ENCODE data around the gene MYO16.

MYO16 gene

DNA sequence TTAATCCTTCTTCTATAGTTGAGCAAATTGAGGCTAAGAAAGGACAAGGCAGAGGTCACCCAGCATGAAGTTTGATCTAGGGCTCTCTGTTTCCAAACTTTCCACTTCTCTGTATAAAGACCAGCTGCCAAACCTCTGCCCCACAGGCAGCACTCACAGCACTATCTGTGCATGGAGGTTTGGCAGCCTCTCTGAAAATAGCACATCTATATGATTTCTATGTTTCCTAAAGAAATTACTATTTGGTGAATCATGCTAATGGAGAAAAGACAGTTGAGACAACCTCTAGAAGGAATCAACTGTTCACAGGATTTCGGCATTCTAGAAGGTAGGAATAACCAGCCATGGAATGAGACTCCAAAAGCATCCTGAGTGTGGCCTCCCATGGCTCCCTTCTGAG, 602.5 kb downstream of the MYO16 start:
- Histone ChIP-seq H3K9me3 (ENCODE audit: control insufficient read depth, insufficient read depth, low read length) (no peaks in the 10 kb centered on the region), H3F3A (ENCODE audit: control insufficient read depth, insufficient read depth) (no peaks in the 10 kb centered on the region), H3K4me1 (ENCODE audit: control insufficient read depth, low read length) (no peaks in the 10 kb centered on the region), H4K20me1 (ENCODE audit: control insufficient read depth, insufficient read depth, low read depth, low read length) (no peaks in the 10 kb centered on the region), H3K36me3 (ENCODE audit: control insufficient read depth, low read length) (no peaks in the 10 kb centered on the region), H3K4me3 (ENCODE audit: low read length) (no peak overlapping the region), H3K79me2 (ENCODE audit: control insufficient read depth, low read length) (no peaks in the 10 kb centered on the region), H3K9me2 (replicated peaks; ENCODE audit: control insufficient read depth, low read length) (no peaks in the 10 kb centered on the region), H3K4me2 (ENCODE audit: low read length) (no peak overlapping the region), H3K27ac (ENCODE audit: low read depth, low read length) (no peak overlapping the region), H3K27me3 (ENCODE audit: control insufficient read depth, low read length) (no peaks in the 10 kb centered on the region)
- TF ChIP-seq CTCF (IDR thresholded peaks at IDR 0.05; ENCODE audit: low read depth, low read length, poor library complexity, severe bottlenecking) (no peak), EZH2phosphoT487 (IDR thresholded peaks at IDR 0.05; ENCODE audit: borderline replicate concordance, low read length) (no peak)

- Histone ChIP-seq H3K4me1 (ENCODE audit: control insufficient read depth, low read length) (no peaks in the 10 kb centered on the region), H3K9me3 (ENCODE audit: control insufficient read depth, insufficient read depth, low read length) (no peaks in the 10 kb centered on the region), H3K9me2 (replicated peaks; ENCODE audit: control insufficient read depth, low read length) (no peaks in the 10 kb centered on the region), H3K27ac (ENCODE audit: low read depth, low read length) (no peak overlapping the region), H3F3A (ENCODE audit: control insufficient read depth, insufficient read depth) (no peaks in the 10 kb centered on the region), H3K27me3 (ENCODE audit: control insufficient read depth, low read length) (no peaks in the 10 kb centered on the region), H3K79me2 (ENCODE audit: control insufficient read depth, low read length) (no peaks in the 10 kb centered on the region), H3K4me3 (ENCODE audit: low read length) (no peak overlapping the region), H4K20me1 (ENCODE audit: control insufficient read depth, insufficient read depth, low read depth, low read length) (no peaks in the 10 kb centered on the region), H3K4me2 (ENCODE audit: low read length) (no peak overlapping the region), H3K36me3 (ENCODE audit: control insufficient read depth, low read length) (no peaks in the 10 kb centered on the region)
- TF ChIP-seq EZH2phosphoT487 (IDR thresholded peaks at IDR 0.05; ENCODE audit: borderline replicate concordance, low read length) (no peak), CTCF (IDR thresholded peaks at IDR 0.05; ENCODE audit: low read depth, low read length, poor library complexity, severe bottlenecking) (no peak)
These were observed 603.9 kb downstream of the MYO16 start for GRCh38 chr13:109233293-109233692.

DNA sequence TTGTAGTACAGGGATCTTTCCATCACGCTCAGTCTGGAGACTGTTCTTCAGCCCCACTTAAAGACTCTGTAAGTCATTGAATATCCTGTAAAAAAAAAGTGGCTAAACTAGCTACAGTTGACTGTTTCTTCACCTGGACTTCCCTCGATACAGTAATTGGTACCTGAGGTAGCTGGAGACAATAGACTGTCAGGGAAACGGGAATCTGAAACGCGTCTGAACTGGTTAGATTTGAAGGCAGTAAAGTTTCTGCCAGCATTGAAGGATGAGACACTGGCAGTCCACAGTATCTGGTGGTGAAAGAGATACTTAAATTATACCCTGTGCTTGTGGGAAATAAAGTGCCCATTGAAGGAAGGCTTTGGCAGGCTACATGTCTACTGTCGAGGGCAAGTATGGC, 606.5 kb downstream of the MYO16 start:
- Histone ChIP-seq H3K4me2 (ENCODE audit: low read length) (no peak overlapping the region), H3K4me1 (ENCODE audit: control insufficient read depth, low read length) (no peaks in the 10 kb centered on the region), H3F3A (ENCODE audit: control insufficient read depth, insufficient read depth) (no peaks in the 10 kb centered on the region), H3K4me3 (ENCODE audit: low read length) (no peak overlapping the region), H3K79me2 (ENCODE audit: control insufficient read depth, low read length) (no peaks in the 10 kb centered on the region), H3K27ac (ENCODE audit: low read depth, low read length) (no peak overlapping the region), H3K36me3 (ENCODE audit: control insufficient read depth, low read length) (no peaks in the 10 kb centered on the region), H3K27me3 (ENCODE audit: control insufficient read depth, low read length) (no peaks in the 10 kb centered on the region), H3K9me3 (ENCODE audit: control insufficient read depth, insufficient read depth, low read length) (no peaks in the 10 kb centered on the region), H3K9me2 (replicated peaks; ENCODE audit: control insufficient read depth, low read length) (no peaks in the 10 kb centered on the region), H4K20me1 (ENCODE audit: control insufficient read depth, insufficient read depth, low read depth, low read length) (no peaks in the 10 kb centered on the region)
- no peak for TF ChIP-seq CTCF (IDR thresholded peaks at IDR 0.05; ENCODE audit: low read depth, low read length, poor library complexity, severe bottlenecking)
- no peak for TF ChIP-seq EZH2phosphoT487 (IDR thresholded peaks at IDR 0.05; ENCODE audit: borderline replicate concordance, low read length)

GRCh38 chr13:109241160-109241559, 611.7 kb downstream of the MYO16 start:
- H3F3A ChIP-seq (ENCODE audit: control insufficient read depth, insufficient read depth) = no peaks in the 10 kb centered on the region
- no peaks in the 10 kb centered on the region for H3K4me1 ChIP-seq (ENCODE audit: control insufficient read depth, low read length)
- H4K20me1 ChIP-seq (ENCODE audit: control insufficient read depth, insufficient read depth, low read depth, low read length) = no peaks in the 10 kb centered on the region
- H3K27me3 ChIP-seq (ENCODE audit: control insufficient read depth, low read length) = no peaks in the 10 kb centered on the region
- H3K9me3 ChIP-seq (ENCODE audit: control insufficient read depth, insufficient read depth, low read length) = peaks cover 4% of the 10 kb centered on the region; the same call in 1 of the 2 replicates
- TF ChIP-seq CTCF (IDR thresholded peaks at IDR 0.05; ENCODE audit: low read depth, low read length, poor library complexity, severe bottlenecking) = no peak
- no peak for TF ChIP-seq EZH2phosphoT487 (IDR thresholded peaks at IDR 0.05; ENCODE audit: borderline replicate concordance, low read length)
- no peak overlapping the region for H3K4me3 ChIP-seq (ENCODE audit: low read length)
- H3K9me2 ChIP-seq (replicated peaks; ENCODE audit: control insufficient read depth, low read length) = no peaks in the 10 kb centered on the region
- H3K36me3 ChIP-seq (ENCODE audit: control insufficient read depth, low read length) = no peaks in the 10 kb centered on the region
- no peaks in the 10 kb centered on the region for H3K79me2 ChIP-seq (ENCODE audit: control insufficient read depth, low read length)
- H3K27ac ChIP-seq (ENCODE audit: low read depth, low read length) = no peak overlapping the region
- H3K4me2 ChIP-seq (ENCODE audit: low read length) = no peak overlapping the region
